Neural progenitor cell (in vitro differentiated cells): ENCODE data around the gene FLRT2. TPM values are rescaled to one million over a fixed set of nuclear protein-coding genes. Genes with fewer than 3 reads are reported as not detected.

Experiments used
- DNase-seq: peaks from one replicate; pipeline ENCODE4 v3.0.0-alpha.2; 2016; ENCODE audit warnings: low spot score
- H2AFZ ChIP-seq: fragments of 200-600 bp; sonication (generic); replicated peaks from 2 replicates; pipeline ENCODE4 v1.6.1; 2016; ENCODE audit warnings: antibody characterized with exemption
- H3F3A ChIP-seq: fragments of 200-600 bp; sonication (generic); 2 replicates; pipeline ENCODE4 v1.6.1; 2016; ENCODE audit warnings: antibody characterized with exemption, low read depth
- H3K27ac ChIP-seq: fragments of 200-600 bp; sonication (generic); 2 replicates; pipeline ENCODE4 v1.5.1; 2016; ENCODE audit warnings: mild to moderate bottlenecking
- H3K27me3 ChIP-seq: fragments of 200-600 bp; sonication (generic); 2 replicates; pipeline ENCODE4 v1.6.1; 2016; ENCODE audit warnings: mild to moderate bottlenecking, moderate library complexity
- H3K36me3 ChIP-seq: fragments of 200-600 bp; sonication (generic); 2 replicates; pipeline ENCODE4 v1.5.1; 2016
- H3K4me1 ChIP-seq: fragments of 200-600 bp; sonication (generic); 2 replicates; pipeline ENCODE4 v1.6.1; 2016; ENCODE audit warnings: mixed run types
- H3K4me2 ChIP-seq: fragments of 200-600 bp; sonication (generic); 2 replicates; pipeline ENCODE4 v1.6.1; 2016
- H3K4me3 ChIP-seq: fragments of 200-600 bp; sonication (generic); 2 replicates; pipeline ENCODE4 v1.5.1; 2016
- H3K79me2 ChIP-seq: fragments of 200-600 bp; sonication (generic); 2 replicates; pipeline ENCODE4 v1.6.1; 2016; ENCODE audit warnings: low read depth
- H3K9ac ChIP-seq: fragments of 200-600 bp; sonication (generic); 2 replicates; pipeline ENCODE4 v1.6.1; 2016
- H3K9me3 ChIP-seq: fragments of 200-600 bp; sonication (generic); 2 replicates; pipeline ENCODE4 v1.5.1; 2016; ENCODE audit warnings: low read depth
- H4K20me1 ChIP-seq: fragments of 200-600 bp; sonication (generic); 2 replicates; pipeline ENCODE4 v1.6.1; 2016; ENCODE audit warnings: low read depth
- H3K27ac Mint-ChIP-seq: 3 replicates; pipeline ENCODE4 v1.8.0; 2021; ENCODE audit warnings: mixed read lengths
- H3K27me3 Mint-ChIP-seq: 2 replicates; pipeline ENCODE4 v1.8.0; 2022; ENCODE audit warnings: low read depth, mild to moderate bottlenecking, inconsistent platforms, moderate library complexity, mixed read lengths; ENCODE audit not compliant: insufficient read depth
- H3K36me3 Mint-ChIP-seq: 3 replicates; pipeline ENCODE4 v1.8.0; 2021; ENCODE audit warnings: mixed read lengths
- H3K4me1 Mint-ChIP-seq: 3 replicates; pipeline ENCODE4 v1.8.0; 2021; ENCODE audit warnings: mixed read lengths
- H3K4me3 Mint-ChIP-seq: 3 replicates; pipeline ENCODE4 v1.8.0; 2021; ENCODE audit warnings: mild to moderate bottlenecking, moderate library complexity, mixed read lengths
- H3K9me3 Mint-ChIP-seq: 3 replicates; pipeline ENCODE4 v1.8.0; 2020; ENCODE audit warnings: mixed read lengths
- EZH2 ChIP-seq: fragments of 200-600 bp; sonication (generic); IDR thresholded peaks from 2 replicates; pipeline ENCODE4 v1.6.1; 2017; ENCODE audit warnings: antibody characterized with exemption, mild to moderate bottlenecking, moderate library complexity
- EZH2phosphoT487 ChIP-seq: fragments of 200-600 bp; sonication (generic); IDR thresholded peaks from 2 replicates; pipeline ENCODE4 v1.6.1; 2017; ENCODE audit warnings: antibody characterized with exemption
- total RNA-seq: library from RNA; depleted of rRNA; stranded (reverse); fragments of >200 nt; gene quantifications from 2 replicates; pipeline ENCODE4 v1.2.3, GENCODE V29; 2015; ENCODE audit warnings: low replicate concordance
- TF ChIP-seq, protein P1 (sequence below): fragments of 200-600 bp; sonication (generic); IDR thresholded peaks from 2 replicates; pipeline ENCODE4 v1.5.1; 2017; ENCODE audit warnings: antibody characterized with exemption, mild to moderate bottlenecking

FLRT2 gene
- total RNA-seq, 1 donor from 2014 or later: 8.5 TPM

DNA sequence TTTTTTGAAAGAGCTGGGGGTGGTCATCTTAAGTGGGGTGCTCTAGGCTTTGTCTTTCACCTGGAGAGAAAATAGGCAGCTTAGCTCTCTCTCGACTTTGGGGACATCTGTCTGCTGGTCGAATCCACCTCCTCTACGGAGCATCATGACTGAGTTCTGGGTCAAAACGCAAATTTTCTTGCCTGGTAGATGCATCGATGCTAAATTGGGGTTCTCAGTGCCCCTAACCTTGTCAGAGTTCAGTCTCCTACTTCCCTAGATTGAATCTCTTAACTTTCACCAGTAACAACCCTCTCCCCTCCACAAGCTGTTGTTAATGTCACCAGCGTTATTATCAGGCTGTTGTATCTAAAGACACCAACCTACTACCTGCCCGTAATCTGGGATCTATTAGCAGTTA is 682 bp downstream of the FLRT2 start:
- peaks cover 31% of the 10 kb centered on the region for H3K4me1 ChIP-seq
- Mint-ChIP-seq H3K36me3 (no peaks in the 10 kb centered on the region), H3K4me1 (peaks cover 53% of the 10 kb centered on the region), H3K27ac (no peak overlapping the region), H3K9me3 (no peaks in the 10 kb centered on the region), H3K4me3 (peak overlapping the region; percentile 96), H3K27me3 (peaks cover 39% of the 10 kb centered on the region)
- H3K9ac ChIP-seq: no peak overlapping the region
- peak overlapping the region; percentile 77 for H2AFZ ChIP-seq
- H3K79me2 ChIP-seq: peaks cover 6% of the 10 kb centered on the region
- TF ChIP-seq, protein P1, sequence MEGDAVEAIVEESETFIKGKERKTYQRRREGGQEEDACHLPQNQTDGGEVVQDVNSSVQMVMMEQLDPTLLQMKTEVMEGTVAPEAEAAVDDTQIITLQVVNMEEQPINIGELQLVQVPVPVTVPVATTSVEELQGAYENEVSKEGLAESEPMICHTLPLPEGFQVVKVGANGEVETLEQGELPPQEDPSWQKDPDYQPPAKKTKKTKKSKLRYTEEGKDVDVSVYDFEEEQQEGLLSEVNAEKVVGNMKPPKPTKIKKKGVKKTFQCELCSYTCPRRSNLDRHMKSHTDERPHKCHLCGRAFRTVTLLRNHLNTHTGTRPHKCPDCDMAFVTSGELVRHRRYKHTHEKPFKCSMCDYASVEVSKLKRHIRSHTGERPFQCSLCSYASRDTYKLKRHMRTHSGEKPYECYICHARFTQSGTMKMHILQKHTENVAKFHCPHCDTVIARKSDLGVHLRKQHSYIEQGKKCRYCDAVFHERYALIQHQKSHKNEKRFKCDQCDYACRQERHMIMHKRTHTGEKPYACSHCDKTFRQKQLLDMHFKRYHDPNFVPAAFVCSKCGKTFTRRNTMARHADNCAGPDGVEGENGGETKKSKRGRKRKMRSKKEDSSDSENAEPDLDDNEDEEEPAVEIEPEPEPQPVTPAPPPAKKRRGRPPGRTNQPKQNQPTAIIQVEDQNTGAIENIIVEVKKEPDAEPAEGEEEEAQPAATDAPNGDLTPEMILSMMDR: no peak
- no peak for TF ChIP-seq EZH2
- TF ChIP-seq EZH2phosphoT487: no peak
- no peaks in the 10 kb centered on the region for H3K36me3 ChIP-seq
- no peaks in the 10 kb centered on the region for H3K9me3 ChIP-seq
- H4K20me1 ChIP-seq: peaks cover 9% of the 10 kb centered on the region
- peaks cover 8% of the 10 kb centered on the region for H3F3A ChIP-seq
- H3K27ac ChIP-seq: no peak overlapping the region
- H3K4me3 ChIP-seq: peak overlapping the region; percentile 74
- H3K27me3 ChIP-seq: peaks cover 63% of the 10 kb centered on the region
- H3K4me2 ChIP-seq: peak overlapping the region; percentile 88
- DNase-seq: no peak

DNA sequence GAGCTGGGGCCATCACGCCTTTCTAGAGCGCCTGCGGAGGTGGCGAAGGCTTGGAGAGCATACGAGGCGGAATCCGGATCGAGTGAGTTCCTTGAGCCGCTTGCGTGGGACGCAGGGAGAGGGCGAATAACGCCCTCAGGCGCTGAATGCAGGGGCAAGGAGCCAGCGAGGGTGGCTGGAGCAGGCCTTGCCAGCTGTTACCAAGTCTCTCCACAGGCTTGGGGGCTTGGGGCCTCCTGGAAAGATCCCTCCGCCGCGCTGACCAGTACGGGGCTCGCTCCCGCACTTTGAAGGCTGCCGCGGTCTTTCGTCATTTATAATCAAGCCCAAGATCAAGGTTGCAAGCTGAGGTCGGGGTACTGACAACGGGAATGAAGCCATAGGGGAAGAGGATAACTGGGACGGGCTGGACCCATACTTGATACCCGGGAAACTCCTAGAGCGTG is 1.2 kb downstream of the FLRT2 start:
- H3K4me1 ChIP-seq: peaks cover 36% of the 10 kb centered on the region
- Mint-ChIP-seq H3K36me3 (no peaks in the 10 kb centered on the region), H3K27me3 (peaks cover 39% of the 10 kb centered on the region), H3K4me3 (peak overlapping the region; percentile 96), H3K9me3 (no peaks in the 10 kb centered on the region), H3K4me1 (peaks cover 57% of the 10 kb centered on the region), H3K27ac (no peak overlapping the region)
- peak overlapping the region; percentile 88 for H3K4me2 ChIP-seq
- H4K20me1 ChIP-seq: peaks cover 9% of the 10 kb centered on the region
- peak; percentile 15 for TF ChIP-seq EZH2phosphoT487
- TF ChIP-seq, protein P1: no peak
- TF ChIP-seq EZH2: no peak
- H3K4me3 ChIP-seq: peak overlapping the region; percentile 74
- peak; percentile 69 for DNase-seq
- H3K36me3 ChIP-seq: no peaks in the 10 kb centered on the region
- H3K27me3 ChIP-seq: peaks cover 65% of the 10 kb centered on the region
- no peak overlapping the region for H3K9ac ChIP-seq
- H3K79me2 ChIP-seq: peaks cover 8% of the 10 kb centered on the region
- no peak overlapping the region for H3K27ac ChIP-seq
- peaks cover 8% of the 10 kb centered on the region for H3F3A ChIP-seq
- H3K9me3 ChIP-seq: no peaks in the 10 kb centered on the region
- H2AFZ ChIP-seq: peak overlapping the region; percentile 77

DNA sequence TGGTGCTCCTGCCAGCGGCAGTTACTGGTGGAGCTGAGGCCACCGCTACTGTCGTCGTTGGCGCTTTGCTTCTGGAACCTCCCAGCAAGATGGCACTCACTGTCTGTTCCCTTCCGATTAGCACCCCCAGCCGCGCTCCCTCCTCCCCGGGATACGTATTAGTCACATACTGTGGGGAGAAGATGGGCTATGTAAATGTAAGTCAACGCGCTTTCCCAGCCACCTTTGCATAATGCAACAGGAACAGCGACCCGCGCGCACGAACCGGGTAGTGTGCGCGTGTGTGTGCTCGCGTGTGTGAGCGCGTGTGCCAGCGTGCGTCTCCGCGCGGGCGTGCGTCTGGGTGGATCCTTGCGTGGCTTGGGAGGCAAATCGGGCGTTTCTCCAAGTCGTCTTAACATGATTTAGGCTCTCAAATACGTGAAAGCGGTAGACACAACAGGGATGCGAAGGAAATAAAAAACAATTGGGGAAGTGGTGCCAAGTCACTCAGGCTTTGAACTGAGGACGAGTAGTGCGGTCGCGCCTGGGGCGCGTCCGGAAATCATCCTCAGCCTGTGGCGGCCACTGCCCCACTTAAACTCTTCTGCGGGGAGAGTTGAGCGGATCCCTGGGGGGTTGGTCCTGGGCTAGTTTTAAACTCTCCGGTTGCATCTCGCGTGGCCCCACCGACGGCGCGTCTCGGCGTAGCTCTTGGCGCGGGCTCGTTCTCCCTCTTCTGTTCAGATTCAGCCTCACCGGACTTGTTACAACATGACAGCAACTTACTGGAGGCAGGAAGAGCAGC is 1.8 kb downstream of the FLRT2 start:
- Mint-ChIP-seq H3K27me3 (peaks cover 39% of the 10 kb centered on the region), H3K9me3 (no peaks in the 10 kb centered on the region), H3K27ac (peak overlapping the region; percentile 19), H3K4me3 (peak overlapping the region; percentile 96), H3K4me1 (peaks cover 62% of the 10 kb centered on the region), H3K36me3 (no peaks in the 10 kb centered on the region)
- peak overlapping the region; percentile 74 for H3K4me3 ChIP-seq
- H3K4me1 ChIP-seq: peaks cover 38% of the 10 kb centered on the region
- peak; percentile 67 for DNase-seq
- no peak overlapping the region for H3K9ac ChIP-seq
- no peak overlapping the region for H3K27ac ChIP-seq
- TF ChIP-seq EZH2 (peak; percentile 78), EZH2phosphoT487 (peak; percentile 26)
- TF ChIP-seq, protein P1: peak; percentile 30
- H3K9me3 ChIP-seq: no peaks in the 10 kb centered on the region
- H4K20me1 ChIP-seq: peaks cover 9% of the 10 kb centered on the region
- H3K4me2 ChIP-seq: peak overlapping the region; percentile 88
- peaks cover 8% of the 10 kb centered on the region for H3F3A ChIP-seq
- peaks cover 65% of the 10 kb centered on the region for H3K27me3 ChIP-seq
- H3K79me2 ChIP-seq: peaks cover 12% of the 10 kb centered on the region
- peak overlapping the region; percentile 77 for H2AFZ ChIP-seq
- H3K36me3 ChIP-seq: no peaks in the 10 kb centered on the region
